SK-N-SH (cell line): ENCODE measurements around the gene DENND2C.

Experiments
- CHD2 ChIP-seq: fragments of 150-350 bp; IDR thresholded peaks from 2 replicates; pipeline ENCODE4 v1.6.1; 2018; ENCODE audit warnings: low read length; ENCODE audit not compliant: partially characterized antibody
- CTCF ChIP-seq: fragments of 200-600 bp; sonication (generic); IDR thresholded peaks from 2 replicates; pipeline ENCODE4 v1.6.1; 2017; ENCODE audit warnings: antibody characterized with exemption, mild to moderate bottlenecking, moderate library complexity
- EZH2phosphoT487 ChIP-seq: fragments of 200-600 bp; sonication (generic); IDR thresholded peaks from 2 replicates; pipeline ENCODE4 v1.6.1; 2017; ENCODE audit warnings: low read depth, mixed run types, mild to moderate bottlenecking, antibody characterized with exemption, moderate library complexity, borderline replicate concordance
- FOSL2 ChIP-seq: IDR thresholded peaks from 2 replicates; pipeline ENCODE4 v1.4.0; 2012; ENCODE audit warnings: low read depth, mild to moderate bottlenecking, moderate library complexity, borderline replicate concordance
- JUND ChIP-seq: IDR thresholded peaks from 2 replicates; pipeline ENCODE4 v1.4.0; 2012
- NRF1 ChIP-seq: IDR thresholded peaks from 2 replicates; pipeline ENCODE4 v1.6.1; 2012; ENCODE audit warnings: low read depth, mild to moderate bottlenecking, low read length
- PBX3 ChIP-seq: IDR thresholded peaks from 2 replicates; pipeline ENCODE4; 2012
- POLR2AphosphoS5 ChIP-seq: IDR thresholded peaks from 2 replicates; pipeline ENCODE4 v1.6.1; 2012; ENCODE audit warnings: low read depth, low read length
- RCOR1 ChIP-seq: fragments of 150-350 bp; IDR thresholded peaks from 2 replicates; pipeline ENCODE4 v1.6.1; 2017; ENCODE audit warnings: antibody characterized with exemption, low read length
- SIN3A ChIP-seq: IDR thresholded peaks from 2 replicates; pipeline ENCODE4 v1.6.1; 2012; ENCODE audit warnings: low read depth, mild to moderate bottlenecking, low read length, moderate library complexity, borderline replicate concordance
- TF ChIP-seq, protein P1 (sequence below): IDR thresholded peaks from 2 replicates; pipeline ENCODE4 v1.6.1; 2012; ENCODE audit warnings: mild to moderate bottlenecking, low read depth, low read length, moderate library complexity
- TF ChIP-seq, protein P2 (sequence below): fragments of 150-350 bp; IDR thresholded peaks from 2 replicates; pipeline ENCODE4 v1.6.1; 2016; ENCODE audit warnings: mild to moderate bottlenecking, low read depth, low read length
- TF ChIP-seq, protein P3 (sequence below): fragments of 150-350 bp; IDR thresholded peaks from 2 replicates; pipeline ENCODE4 v1.6.1; 2017; ENCODE audit warnings: antibody characterized with exemption, low read length, low read depth, borderline replicate concordance

DNA sequence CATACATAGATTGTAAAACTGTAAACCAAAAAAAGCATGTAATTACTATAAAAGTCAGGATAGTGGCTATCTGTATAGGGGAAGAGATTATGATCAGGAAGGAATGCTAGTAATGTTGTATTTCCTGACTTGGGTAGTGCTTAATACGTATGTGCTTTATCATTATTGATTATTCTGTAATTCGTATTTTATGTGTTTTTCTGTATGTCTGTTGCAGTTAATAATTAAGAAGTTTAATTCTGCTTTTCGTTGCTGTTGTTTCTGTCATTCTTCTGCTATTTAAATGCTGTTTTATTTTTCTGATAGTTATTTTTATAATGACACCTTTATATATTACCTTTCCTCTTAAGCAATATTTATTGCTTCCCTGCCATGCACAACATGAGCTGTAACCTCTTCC is 129.6 kb downstream of the DENND2C start:
- no peak for TF ChIP-seq CTCF
- no peak for TF ChIP-seq RCOR1
- no peak for TF ChIP-seq POLR2AphosphoS5
- TF ChIP-seq, protein P1, sequence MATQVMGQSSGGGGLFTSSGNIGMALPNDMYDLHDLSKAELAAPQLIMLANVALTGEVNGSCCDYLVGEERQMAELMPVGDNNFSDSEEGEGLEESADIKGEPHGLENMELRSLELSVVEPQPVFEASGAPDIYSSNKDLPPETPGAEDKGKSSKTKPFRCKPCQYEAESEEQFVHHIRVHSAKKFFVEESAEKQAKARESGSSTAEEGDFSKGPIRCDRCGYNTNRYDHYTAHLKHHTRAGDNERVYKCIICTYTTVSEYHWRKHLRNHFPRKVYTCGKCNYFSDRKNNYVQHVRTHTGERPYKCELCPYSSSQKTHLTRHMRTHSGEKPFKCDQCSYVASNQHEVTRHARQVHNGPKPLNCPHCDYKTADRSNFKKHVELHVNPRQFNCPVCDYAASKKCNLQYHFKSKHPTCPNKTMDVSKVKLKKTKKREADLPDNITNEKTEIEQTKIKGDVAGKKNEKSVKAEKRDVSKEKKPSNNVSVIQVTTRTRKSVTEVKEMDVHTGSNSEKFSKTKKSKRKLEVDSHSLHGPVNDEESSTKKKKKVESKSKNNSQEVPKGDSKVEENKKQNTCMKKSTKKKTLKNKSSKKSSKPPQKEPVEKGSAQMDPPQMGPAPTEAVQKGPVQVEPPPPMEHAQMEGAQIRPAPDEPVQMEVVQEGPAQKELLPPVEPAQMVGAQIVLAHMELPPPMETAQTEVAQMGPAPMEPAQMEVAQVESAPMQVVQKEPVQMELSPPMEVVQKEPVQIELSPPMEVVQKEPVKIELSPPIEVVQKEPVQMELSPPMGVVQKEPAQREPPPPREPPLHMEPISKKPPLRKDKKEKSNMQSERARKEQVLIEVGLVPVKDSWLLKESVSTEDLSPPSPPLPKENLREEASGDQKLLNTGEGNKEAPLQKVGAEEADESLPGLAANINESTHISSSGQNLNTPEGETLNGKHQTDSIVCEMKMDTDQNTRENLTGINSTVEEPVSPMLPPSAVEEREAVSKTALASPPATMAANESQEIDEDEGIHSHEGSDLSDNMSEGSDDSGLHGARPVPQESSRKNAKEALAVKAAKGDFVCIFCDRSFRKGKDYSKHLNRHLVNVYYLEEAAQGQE = no peak
- TF ChIP-seq CHD2 = no peak
- no peak for TF ChIP-seq EZH2phosphoT487
- TF ChIP-seq, protein P2, sequence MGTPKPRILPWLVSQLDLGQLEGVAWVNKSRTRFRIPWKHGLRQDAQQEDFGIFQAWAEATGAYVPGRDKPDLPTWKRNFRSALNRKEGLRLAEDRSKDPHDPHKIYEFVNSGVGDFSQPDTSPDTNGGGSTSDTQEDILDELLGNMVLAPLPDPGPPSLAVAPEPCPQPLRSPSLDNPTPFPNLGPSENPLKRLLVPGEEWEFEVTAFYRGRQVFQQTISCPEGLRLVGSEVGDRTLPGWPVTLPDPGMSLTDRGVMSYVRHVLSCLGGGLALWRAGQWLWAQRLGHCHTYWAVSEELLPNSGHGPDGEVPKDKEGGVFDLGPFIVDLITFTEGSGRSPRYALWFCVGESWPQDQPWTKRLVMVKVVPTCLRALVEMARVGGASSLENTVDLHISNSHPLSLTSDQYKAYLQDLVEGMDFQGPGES = no peak
- no peak for TF ChIP-seq NRF1
- no peak for TF ChIP-seq PBX3
- TF ChIP-seq SIN3A = no peak
- TF ChIP-seq FOSL2 = no peak
- no peak for TF ChIP-seq JUND
- TF ChIP-seq, protein P3, sequence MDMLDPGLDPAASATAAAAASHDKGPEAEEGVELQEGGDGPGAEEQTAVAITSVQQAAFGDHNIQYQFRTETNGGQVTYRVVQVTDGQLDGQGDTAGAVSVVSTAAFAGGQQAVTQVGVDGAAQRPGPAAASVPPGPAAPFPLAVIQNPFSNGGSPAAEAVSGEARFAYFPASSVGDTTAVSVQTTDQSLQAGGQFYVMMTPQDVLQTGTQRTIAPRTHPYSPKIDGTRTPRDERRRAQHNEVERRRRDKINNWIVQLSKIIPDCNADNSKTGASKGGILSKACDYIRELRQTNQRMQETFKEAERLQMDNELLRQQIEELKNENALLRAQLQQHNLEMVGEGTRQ = no peak
